HG02571 (cell line): ENCODE measurements around the gene DGAT2.
A peak's percentile ranks its signal among the peaks of the same experiment; 100 is the strongest.
"Not testable (repeated sequence)": the region's sequence is repeated elsewhere in the genome, so short reads cannot be mapped to it uniquely, and the experiment has no call there.

ENCODE experiments used
- ATAC-seq: cut with Tn5 transposase; IDR thresholded peaks from one replicate; pipeline ENCODE4 v1.9.1; 2021; ENCODE audit warnings: mild to moderate bottlenecking, moderate library complexity; ENCODE audit not compliant: unreplicated experiment

Gene DGAT2

GRCh38 chr11:75768112-75768908 lies at the start of gene DGAT2:
DGAT2 (plus strand) TSS chr11:75768778; CDS start chr11:75768992, 214 bp downstream.
- peak; percentile 64 for ATAC-seq

GRCh38 chr11:75719340-75720239 lies 49.0 kb upstream of the DGAT2 start:
- no peak for ATAC-seq

- no peak for ATAC-seq
Observed at GRCh38 chr11:75720639-75721038, 47.9 kb upstream of the DGAT2 start.

- no peak for ATAC-seq
Observed at GRCh38 chr11:75721852-75722668, 46.5 kb upstream of the DGAT2 start.

GRCh38 chr11:75722669-75723042 lies 45.9 kb upstream of the DGAT2 start:
- ATAC-seq = no peak

- no peak for ATAC-seq
Observed at GRCh38 chr11:75725547-75726320, 42.8 kb upstream of the DGAT2 start.

- ATAC-seq = no peak
Observed at GRCh38 chr11:75728992-75729391, 39.6 kb upstream of the DGAT2 start.

- ATAC-seq = no peak
Observed at GRCh38 chr11:75731095-75731494, 37.5 kb upstream of the DGAT2 start.

- no peak for ATAC-seq
Observed at GRCh38 chr11:75733071-75733430, 35.5 kb upstream of the DGAT2 start.

GRCh38 chr11:75733431-75734107 lies 35.0 kb upstream of the DGAT2 start:
- no peak for ATAC-seq

- no peak for ATAC-seq
Observed at GRCh38 chr11:75734491-75735180, 33.9 kb upstream of the DGAT2 start.

GRCh38 chr11:75735181-75735845 lies 33.3 kb upstream of the DGAT2 start:
- ATAC-seq = no peak

- no peak for ATAC-seq
Observed at GRCh38 chr11:75737314-75737713, 31.3 kb upstream of the DGAT2 start.

GRCh38 chr11:75740681-75741080 lies 27.9 kb upstream of the DGAT2 start:
- no peak for ATAC-seq

GRCh38 chr11:75743159-75743558 lies 25.4 kb upstream of the DGAT2 start:
- not testable (repeated sequence) for ATAC-seq

GRCh38 chr11:75743711-75744563 lies 24.6 kb upstream of the DGAT2 start:
- no peak for ATAC-seq

GRCh38 chr11:75745807-75746206 lies 22.8 kb upstream of the DGAT2 start:
- ATAC-seq = no peak
